ENCODE data around the gene DTX4.

DTX4 gene

GRCh38 chr11:59208956-59209355 is 37.0 kb downstream of the DTX4 start:
- H3K27me3 ChIP-seq (ENCODE audit: low read depth, low read length): no peaks in the 10 kb centered on the region
- H3K36me3 ChIP-seq (ENCODE audit: control insufficient read depth in 1 of 2, insufficient read depth in 2 of 2, low read length in 2 of 2): peaks cover 13% of the 10 kb centered on the region in 2 donors
- peaks cover 0 to 14% of the 10 kb centered on the region in 2 donors for H3K4me1 ChIP-seq (ENCODE audit: control insufficient read depth in 1 of 2, insufficient read depth in 2 of 2, low read length in 2 of 2)
- H3K9me3 ChIP-seq (ENCODE audit: control insufficient read depth in 1 of 2, low read length in 2 of 2): no peaks in the 10 kb centered on the region
- H3K4me3 ChIP-seq (ENCODE audit: low read depth in 1 of 2, low read length in 2 of 2): peak overlapping the region; percentile 11 to 52
- H3K27ac ChIP-seq (ENCODE audit: low read length): no peak overlapping the region

- H3K9me3 ChIP-seq (ENCODE audit: control insufficient read depth in 1 of 2, low read length in 2 of 2): no peaks in the 10 kb centered on the region
- H3K27ac ChIP-seq (ENCODE audit: low read length): peak overlapping the region; percentile 40
- H3K4me3 ChIP-seq (ENCODE audit: low read depth in 1 of 2, low read length in 2 of 2): peak overlapping the region; percentile 11 to 45
- H3K4me1 ChIP-seq (ENCODE audit: control insufficient read depth in 1 of 2, insufficient read depth in 2 of 2, low read length in 2 of 2): peaks cover 0 to 14% of the 10 kb centered on the region in 2 donors
- no peaks in the 10 kb centered on the region for H3K36me3 ChIP-seq (ENCODE audit: control insufficient read depth in 1 of 2, insufficient read depth in 2 of 2, low read length in 2 of 2)
- no peaks in the 10 kb centered on the region for H3K27me3 ChIP-seq (ENCODE audit: low read depth, low read length)
Observed at GRCh38 chr11:59212222-59212621, 40.3 kb downstream of the DTX4 start.

GRCh38 chr11:59212744-59213631 is 41.1 kb downstream of the DTX4 start, which contains the start of gene MPEG1:
MPEG1 (minus strand) TSS chr11:59212927; CDS start chr11:59212865, 62 bp downstream.
- Histone ChIP-seq H3K27ac (ENCODE audit: low read length) (peak within 1 kb of the TSS; percentile 40), H3K4me3 (ENCODE audit: low read depth in 1 of 2, low read length in 2 of 2) (peak within 1 kb of the TSS; percentile 23 to 52), H3K27me3 (ENCODE audit: low read depth, low read length) (no peaks in the 10 kb centered on the region), H3K9me3 (ENCODE audit: control insufficient read depth in 1 of 2, low read length in 2 of 2) (no peaks in the 10 kb centered on the region), H3K4me1 (ENCODE audit: control insufficient read depth in 1 of 2, insufficient read depth in 2 of 2, low read length in 2 of 2) (peaks cover 0 to 6% of the 10 kb centered on the region in 2 donors), H3K36me3 (ENCODE audit: control insufficient read depth in 1 of 2, insufficient read depth in 2 of 2, low read length in 2 of 2) (no peaks in the 10 kb centered on the region)

- no peak overlapping the region for H3K27ac ChIP-seq (ENCODE audit: low read length)
- no peaks in the 10 kb centered on the region for H3K4me1 ChIP-seq (ENCODE audit: control insufficient read depth in 1 of 2, insufficient read depth in 2 of 2, low read length in 2 of 2)
- no peaks in the 10 kb centered on the region for H3K36me3 ChIP-seq (ENCODE audit: control insufficient read depth in 1 of 2, insufficient read depth in 2 of 2, low read length in 2 of 2)
Observed at GRCh38 chr11:59214141-59214893, 42.4 kb downstream of the DTX4 start.

GRCh38 chr11:59216641-59217564 is 45.0 kb downstream of the DTX4 start:
- Histone ChIP-seq H3K27me3 (ENCODE audit: low read depth, low read length) (no peaks in the 10 kb centered on the region), H3K36me3 (ENCODE audit: control insufficient read depth in 1 of 2, insufficient read depth in 2 of 2, low read length in 2 of 2) (no peaks in the 10 kb centered on the region), H3K27ac (ENCODE audit: low read length) (peak overlapping the region; percentile 64), H3K4me1 (ENCODE audit: control insufficient read depth in 1 of 2, insufficient read depth in 2 of 2, low read length in 2 of 2) (no peaks in the 10 kb centered on the region), H3K4me3 (ENCODE audit: low read depth in 1 of 2, low read length in 2 of 2) (no peak overlapping the region), H3K9me3 (ENCODE audit: control insufficient read depth in 1 of 2, low read length in 2 of 2) (no peaks in the 10 kb centered on the region)

More at GRCh38 chr11:59214141-59214893, 42.4 kb downstream of the DTX4 start:
- Histone ChIP-seq H3K9me3 (ENCODE audit: control insufficient read depth in 1 of 2, low read length in 2 of 2) (no peaks in the 10 kb centered on the region), H3K4me3 (ENCODE audit: low read depth in 1 of 2, low read length in 2 of 2) (no peak overlapping the region), H3K27me3 (ENCODE audit: low read depth, low read length) (no peaks in the 10 kb centered on the region)

GRCh38 chr11:59218319-59218718 is 46.4 kb downstream of the DTX4 start:
- Histone ChIP-seq H3K36me3 (ENCODE audit: control insufficient read depth in 1 of 2, insufficient read depth in 2 of 2, low read length in 2 of 2) (no peaks in the 10 kb centered on the region), H3K27me3 (ENCODE audit: low read depth, low read length) (no peaks in the 10 kb centered on the region), H3K4me1 (ENCODE audit: control insufficient read depth in 1 of 2, insufficient read depth in 2 of 2, low read length in 2 of 2) (no peaks in the 10 kb centered on the region), H3K27ac (ENCODE audit: low read length) (peak overlapping the region; percentile 65), H3K9me3 (ENCODE audit: control insufficient read depth in 1 of 2, low read length in 2 of 2) (no peaks in the 10 kb centered on the region), H3K4me3 (ENCODE audit: low read depth in 1 of 2, low read length in 2 of 2) (no peak overlapping the region)

GRCh38 chr11:59218893-59219292 is 47.0 kb downstream of the DTX4 start:
- H3K27ac ChIP-seq (ENCODE audit: low read length): no peak overlapping the region
- H3K9me3 ChIP-seq (ENCODE audit: control insufficient read depth in 1 of 2, low read length in 2 of 2): no peaks in the 10 kb centered on the region
- no peak overlapping the region for H3K4me3 ChIP-seq (ENCODE audit: low read depth in 1 of 2, low read length in 2 of 2)
- H3K4me1 ChIP-seq (ENCODE audit: control insufficient read depth in 1 of 2, insufficient read depth in 2 of 2, low read length in 2 of 2): peaks cover 0 to 3% of the 10 kb centered on the region in 2 donors
- H3K27me3 ChIP-seq (ENCODE audit: low read depth, low read length): no peaks in the 10 kb centered on the region
- H3K36me3 ChIP-seq (ENCODE audit: control insufficient read depth in 1 of 2, insufficient read depth in 2 of 2, low read length in 2 of 2): no peaks in the 10 kb centered on the region

GRCh38 chr11:59219836-59220235 is 47.9 kb downstream of the DTX4 start:
- Histone ChIP-seq H3K27ac (ENCODE audit: low read length) (no peak overlapping the region), H3K9me3 (ENCODE audit: control insufficient read depth in 1 of 2, low read length in 2 of 2) (no peaks in the 10 kb centered on the region), H3K27me3 (ENCODE audit: low read depth, low read length) (no peaks in the 10 kb centered on the region), H3K4me3 (ENCODE audit: low read depth in 1 of 2, low read length in 2 of 2) (no peak overlapping the region), H3K4me1 (ENCODE audit: control insufficient read depth in 1 of 2, insufficient read depth in 2 of 2, low read length in 2 of 2) (peaks cover 0 to 7% of the 10 kb centered on the region in 2 donors), H3K36me3 (ENCODE audit: control insufficient read depth in 1 of 2, insufficient read depth in 2 of 2, low read length in 2 of 2) (no peaks in the 10 kb centered on the region)

GRCh38 chr11:59221441-59221840 is 49.5 kb downstream of the DTX4 start:
- Histone ChIP-seq H3K27me3 (ENCODE audit: low read depth, low read length) (no peaks in the 10 kb centered on the region), H3K4me1 (ENCODE audit: control insufficient read depth in 1 of 2, insufficient read depth in 2 of 2, low read length in 2 of 2) (peaks cover 0 to 7% of the 10 kb centered on the region in 2 donors), H3K9me3 (ENCODE audit: control insufficient read depth in 1 of 2, low read length in 2 of 2) (no peaks in the 10 kb centered on the region), H3K27ac (ENCODE audit: low read length) (peak overlapping the region; percentile 54), H3K4me3 (ENCODE audit: low read depth in 1 of 2, low read length in 2 of 2) (no peak overlapping the region), H3K36me3 (ENCODE audit: control insufficient read depth in 1 of 2, insufficient read depth in 2 of 2, low read length in 2 of 2) (no peaks in the 10 kb centered on the region)

- Histone ChIP-seq H3K36me3 (ENCODE audit: control insufficient read depth in 1 of 2, insufficient read depth in 2 of 2, low read length in 2 of 2) (no peaks in the 10 kb centered on the region), H3K27me3 (ENCODE audit: low read depth, low read length) (no peaks in the 10 kb centered on the region), H3K4me3 (ENCODE audit: low read depth in 1 of 2, low read length in 2 of 2) (no peak overlapping the region), H3K27ac (ENCODE audit: low read length) (peak overlapping the region; percentile 78), H3K4me1 (ENCODE audit: control insufficient read depth in 1 of 2, insufficient read depth in 2 of 2, low read length in 2 of 2) (peaks cover 0 to 7% of the 10 kb centered on the region in 2 donors), H3K9me3 (ENCODE audit: control insufficient read depth in 1 of 2, low read length in 2 of 2) (no peaks in the 10 kb centered on the region)
Observed at GRCh38 chr11:59222464-59223060, 50.6 kb downstream of the DTX4 start.

Data from muscle layer of duodenum (tissue), 2 donors.